ENCODE measurements around the gene RAMP2.

- TF ChIP-seq, protein P1, sequence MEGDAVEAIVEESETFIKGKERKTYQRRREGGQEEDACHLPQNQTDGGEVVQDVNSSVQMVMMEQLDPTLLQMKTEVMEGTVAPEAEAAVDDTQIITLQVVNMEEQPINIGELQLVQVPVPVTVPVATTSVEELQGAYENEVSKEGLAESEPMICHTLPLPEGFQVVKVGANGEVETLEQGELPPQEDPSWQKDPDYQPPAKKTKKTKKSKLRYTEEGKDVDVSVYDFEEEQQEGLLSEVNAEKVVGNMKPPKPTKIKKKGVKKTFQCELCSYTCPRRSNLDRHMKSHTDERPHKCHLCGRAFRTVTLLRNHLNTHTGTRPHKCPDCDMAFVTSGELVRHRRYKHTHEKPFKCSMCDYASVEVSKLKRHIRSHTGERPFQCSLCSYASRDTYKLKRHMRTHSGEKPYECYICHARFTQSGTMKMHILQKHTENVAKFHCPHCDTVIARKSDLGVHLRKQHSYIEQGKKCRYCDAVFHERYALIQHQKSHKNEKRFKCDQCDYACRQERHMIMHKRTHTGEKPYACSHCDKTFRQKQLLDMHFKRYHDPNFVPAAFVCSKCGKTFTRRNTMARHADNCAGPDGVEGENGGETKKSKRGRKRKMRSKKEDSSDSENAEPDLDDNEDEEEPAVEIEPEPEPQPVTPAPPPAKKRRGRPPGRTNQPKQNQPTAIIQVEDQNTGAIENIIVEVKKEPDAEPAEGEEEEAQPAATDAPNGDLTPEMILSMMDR (optimal IDR thresholded peaks at IDR 0.05 in 1 of 3, IDR thresholded peaks at IDR 0.05 in 1 of 3, conservative IDR thresholded peaks at IDR 0.05 in 1 of 3; ENCODE audit: extremely low read depth in 1 of 3, insufficient read depth in 2 of 3, low read length in 3 of 3) = no peak
- TF ChIP-seq EZH2 (IDR thresholded peaks at IDR 0.05; ENCODE audit: low read length) = no peak
Observed at GRCh38 chr17:42775534-42776098, 14.6 kb downstream of the RAMP2 start.
